ENCODE results near the gene TBC1D8. TPM values are rescaled to one million over a fixed set of nuclear protein-coding genes. Genes with fewer than 3 reads are reported as not detected.

Gene TBC1D8
- total RNA-seq, 6 experiments from 2014 or later, result 1.2 to 2.0 (median 1.5) TPM

DNA sequence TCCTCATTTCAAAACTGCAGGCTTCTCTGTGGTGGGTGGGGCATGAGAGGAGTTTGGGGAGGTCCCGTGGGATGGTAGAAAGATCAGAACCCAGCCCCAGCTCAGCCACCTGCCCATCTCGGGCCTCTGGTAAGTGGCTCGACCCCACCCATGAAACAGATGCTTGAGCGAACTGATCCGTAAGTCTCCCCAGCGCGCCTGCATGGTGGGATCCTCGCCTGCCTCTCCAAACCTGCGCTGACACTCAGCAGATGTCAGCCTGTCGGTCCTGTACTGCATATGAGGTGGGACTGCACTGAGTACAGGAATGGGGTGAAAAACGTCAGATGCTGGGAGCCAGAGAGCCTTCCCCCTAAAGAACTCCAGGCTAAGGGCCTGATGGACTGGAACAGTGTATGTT is 165.0 kb downstream of the TBC1D8 start:
- H3K9me3 Mint-ChIP-seq, result no peaks in the 10 kb centered on the region
- DNase-seq, result no peak
- H3K4me1 Mint-ChIP-seq (ENCODE audit: low read depth), result peaks cover 13% of the 10 kb centered on the region
- no peak overlapping the region for H3K27ac Mint-ChIP-seq
- TF ChIP-seq CTCF (IDR thresholded peaks at IDR 0.05), result no peak
- no peaks in the 10 kb centered on the region; the same call in 1 of the 2 replicates for H3K27me3 Mint-ChIP-seq (ENCODE audit: insufficient read depth)
- H3K36me3 Mint-ChIP-seq (ENCODE audit: low read depth), result 0 out of 2 replicates have a peak, but pooled peaks cover 5% of the 10 kb centered on the region
- H3K4me3 Mint-ChIP-seq, result no peak overlapping the region

GRCh38 chr2:100984892-100985307 is 166.3 kb downstream of the TBC1D8 start:
- Mint-ChIP-seq H3K27ac (no peak overlapping the region), H3K27me3 (ENCODE audit: insufficient read depth) (no peaks in the 10 kb centered on the region; the same call in 1 of the 2 replicates), H3K4me1 (ENCODE audit: low read depth) (peaks cover 17% of the 10 kb centered on the region), H3K36me3 (ENCODE audit: low read depth) (0 out of 2 replicates have a peak, but pooled peaks cover 5% of the 10 kb centered on the region), H3K9me3 (no peaks in the 10 kb centered on the region), H3K4me3 (no peak overlapping the region)
- TF ChIP-seq CTCF (IDR thresholded peaks at IDR 0.05), result peak; percentile 97
- DNase-seq, result peak; percentile 51

DNA sequence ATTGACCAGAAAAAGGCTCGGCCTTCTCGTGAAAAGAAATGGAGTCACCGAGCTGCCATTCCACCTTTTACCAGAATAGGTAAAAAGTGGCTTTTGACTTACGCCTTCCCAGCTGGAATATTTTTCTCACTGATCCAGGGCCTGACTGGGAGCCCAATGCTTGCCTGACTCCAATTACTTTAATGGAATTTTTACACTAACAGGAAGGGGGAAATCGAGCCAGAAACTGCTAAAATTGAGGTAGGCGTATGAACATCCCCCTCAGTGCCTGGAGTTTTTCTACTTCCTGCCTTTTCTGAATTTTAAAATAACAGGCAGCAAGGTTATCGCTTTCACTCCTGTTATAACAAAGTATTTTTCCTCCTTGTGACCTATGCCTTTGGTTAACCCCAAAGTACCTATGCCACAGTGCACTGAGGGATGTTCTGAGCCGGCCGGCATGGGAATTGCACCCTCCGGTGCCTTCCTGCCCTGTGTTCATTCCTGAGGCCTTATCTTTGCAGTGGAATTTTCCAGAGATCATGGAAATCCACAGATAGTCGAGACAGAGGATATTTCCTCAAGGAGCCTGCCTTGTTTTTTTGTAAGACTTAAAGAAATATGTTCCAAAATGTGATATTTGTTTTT is 167.4 kb downstream of the TBC1D8 start:
- DNase-seq, result no peak
- H3K4me3 Mint-ChIP-seq, result no peak overlapping the region
- H3K4me1 Mint-ChIP-seq (ENCODE audit: low read depth), result peaks cover 21% of the 10 kb centered on the region
- TF ChIP-seq CTCF (IDR thresholded peaks at IDR 0.05), result no peak
- H3K27me3 Mint-ChIP-seq (ENCODE audit: insufficient read depth), result no peaks in the 10 kb centered on the region; the same call in 1 of the 2 replicates
- H3K27ac Mint-ChIP-seq, result no peak overlapping the region
- no peaks in the 10 kb centered on the region for H3K36me3 Mint-ChIP-seq (ENCODE audit: low read depth)
- H3K9me3 Mint-ChIP-seq, result no peaks in the 10 kb centered on the region

GRCh38 chr2:100983201-100983600 is 168.0 kb downstream of the TBC1D8 start:
- Mint-ChIP-seq H3K4me1 (ENCODE audit: low read depth) (peaks cover 27% of the 10 kb centered on the region), H3K27ac (no peak overlapping the region), H3K27me3 (ENCODE audit: insufficient read depth) (no peaks in the 10 kb centered on the region; the same call in 1 of the 2 replicates), H3K9me3 (no peaks in the 10 kb centered on the region), H3K4me3 (no peak overlapping the region), H3K36me3 (ENCODE audit: low read depth) (no peaks in the 10 kb centered on the region)
- no peak for DNase-seq
- no peak for TF ChIP-seq CTCF (IDR thresholded peaks at IDR 0.05)

DNA sequence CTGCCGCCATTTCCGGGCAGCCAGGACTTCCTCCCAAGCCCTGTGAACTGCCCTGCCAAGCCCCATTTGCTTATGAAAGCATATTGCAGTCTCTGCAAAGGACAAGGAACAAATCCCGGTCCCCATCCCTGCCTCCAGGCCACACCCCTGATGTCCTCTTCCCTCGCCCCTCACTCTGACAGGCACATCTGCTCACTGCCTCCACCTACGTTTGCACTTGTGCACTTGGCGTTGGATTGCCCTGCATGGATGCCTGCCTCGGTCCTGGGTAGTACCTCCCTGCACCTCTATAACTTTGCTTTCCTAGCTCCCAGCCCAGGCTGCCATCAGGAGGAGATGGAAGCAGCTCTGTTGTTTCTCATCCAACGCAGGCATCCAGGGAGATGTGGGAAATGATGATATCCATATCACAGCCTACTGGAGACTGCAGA is 168.7 kb downstream of the TBC1D8 start:
- no peak for DNase-seq
- Mint-ChIP-seq H3K27me3 (ENCODE audit: insufficient read depth) (no peaks in the 10 kb centered on the region; the same call in 1 of the 2 replicates), H3K4me1 (ENCODE audit: low read depth) (peaks cover 32% of the 10 kb centered on the region), H3K9me3 (no peaks in the 10 kb centered on the region), H3K4me3 (no peak overlapping the region), H3K36me3 (ENCODE audit: low read depth) (no peaks in the 10 kb centered on the region), H3K27ac (no peak overlapping the region)
- no peak for TF ChIP-seq CTCF (IDR thresholded peaks at IDR 0.05)
